Tibial nerve (tissue), 4 donors: ENCODE results near the gene HNRNPA3. TPM values are rescaled to one million over a fixed set of nuclear protein-coding genes. Genes with fewer than 3 reads are reported as not detected.
"Not testable (repeated sequence)": the region's sequence is repeated elsewhere in the genome, so short reads cannot be mapped to it uniquely, and the experiment has no call there.

Experiments used
- DNase-seq, 2 donors: peaks; one replicate each; pipeline ENCODE4 v3.0.0-alpha.2; 2019; ENCODE audit warnings: low spot score in 2 of 2
- H3K27ac ChIP-seq, 4 donors: fragments of 200-600 bp; sonication (generic) in 3 of 4; one replicate each; pipeline ENCODE4 v1.5.1; 2017 to 2019; ENCODE audit warnings: mild to moderate bottlenecking in 1 of 4
- H3K27me3 ChIP-seq, 2 donors: fragments of 200-600 bp; sonication (generic) in 1 of 2; one replicate each; pipeline versions ENCODE4 v1.5.1 to v1.6.0; 2017 to 2019
- H3K36me3 ChIP-seq, 3 donors: fragments of 200-600 bp; sonication (generic); one replicate each; pipeline ENCODE4 v1.5.1; 2018 to 2019
- H3K4me1 ChIP-seq, 4 donors: fragments of 200-600 bp; sonication (generic) in 3 of 4; one replicate each; pipeline ENCODE4 v1.5.1; 2017 to 2019
- H3K4me3 ChIP-seq, 4 donors: fragments of 200-600 bp; sonication (generic) in 3 of 4; one replicate each; pipeline ENCODE4 v1.5.1; 2017 to 2019; ENCODE audit warnings: mild to moderate bottlenecking in 1 of 4, moderate library complexity in 1 of 4
- H3K9me3 ChIP-seq, 4 donors: fragments of 200-600 bp; sonication (generic) in 3 of 4; one replicate each; pipeline ENCODE4 v1.5.1; 2017 to 2019
- CTCF ChIP-seq, 5 experiments: fragments of 200-600 bp in 3 of 5; fragments of 450-650 bp in 2 of 5; sonication (generic) in 3 of 5; IDR thresholded peaks; one replicate each; pipeline ENCODE4 v1.5.1; 2016 to 2019; ENCODE audit warnings: antibody characterized with exemption in 5 of 5, mild to moderate bottlenecking in 3 of 5, moderate library complexity in 2 of 5
- EP300 ChIP-seq, 2 donors: sonication (generic); formaldehyde crosslinking; IDR thresholded peaks; one replicate each; pipeline ENCODE4 v1.6.1; 2017; ENCODE audit warnings: antibody characterized with exemption in 2 of 2, mild to moderate bottlenecking in 1 of 2
- POLR2A ChIP-seq, 2 donors: fragments of 450-650 bp; IDR thresholded peaks; one replicate each; pipeline ENCODE4 v1.6.1; 2017; ENCODE audit warnings: antibody characterized with exemption in 2 of 2, mild to moderate bottlenecking in 2 of 2, moderate library complexity in 2 of 2
- WGBS, 2 donors: methylation state at CpG; one replicate each; pipeline ENCODE4 v1.1.5; 2018; 5-methylcytosine and 5-hydroxymethylcytosine counted together
- total RNA-seq, 4 donors: library from RNA; depleted of rRNA; stranded (reverse); fragments of >200 nt; gene quantifications; one replicate each; pipeline ENCODE4 v1.1.0, GENCODE V29; 2016

HNRNPA3 gene
- total RNA-seq, 4 donors from 2014 or later: 77.3 to 102 (median 94.4) TPM

DNA sequence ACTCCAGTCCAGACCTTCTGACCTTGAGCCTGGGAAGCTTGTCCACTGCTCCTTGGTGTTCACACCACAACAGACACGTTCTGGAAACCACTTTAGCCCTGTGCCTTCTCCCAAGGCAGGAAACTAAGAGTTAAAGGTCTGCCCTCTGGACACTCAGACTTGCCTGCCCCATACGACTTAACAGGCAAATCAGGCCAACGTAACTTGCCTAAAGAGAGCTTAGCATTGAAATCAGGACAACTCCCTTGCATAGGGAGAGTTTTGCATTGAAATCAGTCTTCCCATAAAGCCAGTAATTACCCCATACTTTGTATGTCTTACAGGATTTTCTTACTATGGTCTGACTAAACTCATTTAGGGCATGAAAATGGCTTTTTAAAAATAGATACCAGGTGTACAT, 33.4 kb downstream of the HNRNPA3 start:
- Histone ChIP-seq H3K36me3 (no peaks in the 10 kb centered on the region), H3K27me3 (no peaks in the 10 kb centered on the region), H3K27ac (peak overlapping the region in 3 of 4 donors; percentile 41 to 97 (median 88)), H3K4me3 (no peak overlapping the region), H3K4me1 (peaks cover 0 to 99% (median 73%) of the 10 kb centered on the region in 4 donors), H3K9me3 (no peaks in the 10 kb centered on the region)
- 8 to 25% methylated on average over 3 of the region's 3 CpGs for WGBS, 2 donors
- DNase-seq: no peak
- TF ChIP-seq POLR2A (IDR thresholded peaks at IDR 0.05) (no peak), CTCF (IDR thresholded peaks at IDR 0.05) (no peak), EP300 (IDR thresholded peaks at IDR 0.05) (no peak)

GRCh38 chr2:177246523-177247030, 34.0 kb downstream of the HNRNPA3 start:
- DNase-seq, H3K9me3 ChIP-seq, H3K36me3 ChIP-seq, H3K4me3 ChIP-seq, H3K27me3 ChIP-seq: not testable (repeated sequence)
- WGBS, 2 donors: 81 to 88% methylated on average over 2 of the region's 2 CpGs
- Histone ChIP-seq H3K27ac (peak overlapping the region in 2 of 4 donors; percentile 88 to 97), H3K4me1 (peaks cover 0 to 99% (median 73%) of the 10 kb centered on the region in 4 donors)

- no peaks in the 10 kb centered on the region for H3K36me3 ChIP-seq
- H3K9me3 ChIP-seq: no peaks in the 10 kb centered on the region
- peaks cover 0 to 99% (median 74%) of the 10 kb centered on the region in 4 donors for H3K4me1 ChIP-seq
- H3K27ac ChIP-seq: peak overlapping the region in 2 of 4 donors; percentile 1 to 13
- no peaks in the 10 kb centered on the region for H3K27me3 ChIP-seq
- 79 to 86% methylated on average over 6 of the region's 6 CpGs for WGBS, 2 donors
- H3K4me3 ChIP-seq: no peak overlapping the region
- DNase-seq: no peak
- TF ChIP-seq POLR2A (IDR thresholded peaks at IDR 0.05) (no peak), CTCF (IDR thresholded peaks at IDR 0.05) (no peak), EP300 (IDR thresholded peaks at IDR 0.05) (no peak)
Observed at GRCh38 chr2:177247693-177248262, 35.2 kb downstream of the HNRNPA3 start.

DNA sequence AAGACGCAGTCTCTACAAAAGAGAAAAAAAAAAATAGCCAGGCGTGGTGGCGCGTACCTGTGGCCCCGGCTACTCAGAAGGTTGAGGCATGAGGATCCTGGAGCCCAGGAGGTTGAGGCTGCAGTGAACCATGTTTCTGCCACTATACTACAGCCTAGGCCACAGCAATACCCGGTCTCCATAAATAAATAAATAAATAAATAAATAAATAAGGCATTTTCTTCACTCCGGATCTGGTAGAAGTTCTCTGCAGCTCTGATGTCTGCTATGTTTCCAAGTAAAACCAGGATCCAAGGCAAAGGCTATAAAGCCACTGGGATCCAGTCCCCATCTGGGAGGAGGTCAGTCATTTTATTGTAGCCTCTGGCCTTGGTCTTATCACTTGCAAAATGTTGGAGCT, 36.4 kb downstream of the HNRNPA3 start:
- TF ChIP-seq POLR2A (IDR thresholded peaks at IDR 0.05) (no peak), EP300 (IDR thresholded peaks at IDR 0.05) (no peak), CTCF (IDR thresholded peaks at IDR 0.05) (no peak)
- Histone ChIP-seq H3K9me3 (no peaks in the 10 kb centered on the region), H3K27me3 (no peaks in the 10 kb centered on the region), H3K4me1 (peaks cover 0 to 99% (median 73%) of the 10 kb centered on the region in 4 donors), H3K4me3 (no peak overlapping the region), H3K36me3 (no peaks in the 10 kb centered on the region), H3K27ac (no peak overlapping the region)
- no peak for DNase-seq
- 86 to 88% methylated on average over 7 of the region's 7 CpGs for WGBS, 2 donors

DNA sequence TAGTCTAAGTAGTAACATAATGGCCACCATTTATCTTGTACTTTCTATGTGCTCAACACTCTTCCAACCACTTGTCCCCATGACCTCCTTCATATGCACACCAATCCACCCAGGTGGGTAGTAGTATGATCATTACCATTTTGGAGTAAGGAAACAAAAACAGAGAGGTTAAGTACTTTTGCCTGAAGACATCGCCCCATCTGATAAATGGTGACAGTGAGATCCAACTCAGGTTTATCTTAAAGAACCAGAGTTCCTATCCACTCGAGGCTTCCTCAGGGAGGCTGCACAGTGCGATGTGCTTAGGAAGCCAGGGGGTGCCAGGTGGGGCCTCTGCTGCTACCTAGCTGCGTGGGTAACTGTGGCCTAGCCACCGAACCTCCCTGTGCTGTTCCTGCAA, 37.9 kb downstream of the HNRNPA3 start:
- DNase-seq: no peak
- Histone ChIP-seq H3K9me3 (no peaks in the 10 kb centered on the region), H3K4me1 (peaks cover 0 to 99% (median 76%) of the 10 kb centered on the region in 4 donors), H3K27me3 (no peaks in the 10 kb centered on the region), H3K27ac (peak overlapping the region in 2 of 4 donors; percentile 73 to 82), H3K36me3 (no peaks in the 10 kb centered on the region), H3K4me3 (no peak overlapping the region)
- TF ChIP-seq EP300 (IDR thresholded peaks at IDR 0.05) (no peak), CTCF (IDR thresholded peaks at IDR 0.05) (no peak), POLR2A (IDR thresholded peaks at IDR 0.05) (no peak)
- 90 to 92% methylated on average over 5 of the region's 5 CpGs for WGBS, 2 donors
